ENCODE data around the gene GPC1. TPM values are rescaled to one million over a fixed set of nuclear protein-coding genes. Genes with fewer than 3 reads are reported as not detected.

Gene GPC1
- total and polyA plus RNA-seq, 2 experiments from 2014 or later, result 9.0 to 46.2 TPM

DNA sequence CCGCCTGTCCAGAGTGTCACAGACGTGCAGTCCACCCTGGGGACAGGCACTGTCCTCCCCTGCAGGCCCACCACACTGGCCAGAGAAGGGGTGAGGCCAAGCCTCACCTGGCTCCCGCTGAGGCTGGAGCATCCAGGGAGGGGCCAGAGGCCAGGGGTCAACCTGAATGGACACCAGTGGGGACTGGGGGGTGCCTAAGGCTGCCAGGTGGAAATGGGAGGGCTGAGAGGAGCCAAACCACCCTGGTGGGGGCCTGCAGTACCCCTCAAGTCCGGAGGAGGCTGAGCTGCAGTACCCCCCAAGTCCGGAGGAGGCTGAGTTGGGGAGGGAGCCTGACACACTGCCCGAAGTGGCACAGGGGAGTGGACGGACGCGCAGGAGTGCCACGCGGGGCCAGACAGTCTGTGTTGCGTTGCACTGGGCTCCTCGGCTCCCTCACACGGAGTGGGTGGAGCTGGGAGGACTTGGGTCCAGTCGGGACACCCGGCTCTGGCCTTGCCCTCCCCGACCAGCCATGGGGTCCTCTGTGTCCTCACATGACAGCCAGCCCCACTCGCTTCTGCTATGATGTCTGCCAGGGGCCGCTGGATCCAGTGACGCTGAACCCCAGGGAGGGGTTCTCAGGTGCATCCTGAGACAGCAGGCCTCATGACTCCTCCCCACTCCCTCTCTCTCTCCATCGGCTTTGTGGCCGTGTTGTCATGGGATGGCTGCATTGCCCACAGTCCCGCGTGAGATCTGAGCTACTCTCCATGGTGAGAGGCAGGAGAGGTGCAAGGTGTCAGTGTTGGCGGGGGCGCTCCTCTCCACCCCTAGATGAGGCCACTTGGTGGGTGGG lies 22.3 kb upstream of the GPC1 start:
- TF ChIP-seq POLR2AphosphoS5 (IDR thresholded peaks at IDR 0.05; ENCODE audit: low read depth) (no peak), EZH2 (IDR thresholded peaks at IDR 0.05; ENCODE audit: low read depth, unreplicated experiment) (no peak), CREB1 (CRISPR knock-in tag; IDR thresholded peaks at IDR 0.05; ENCODE audit: low read depth) (no peak), JUNB (IDR thresholded peaks at IDR 0.05; ENCODE audit: unreplicated experiment) (no peak)
- TF ChIP-seq, protein P1, sequence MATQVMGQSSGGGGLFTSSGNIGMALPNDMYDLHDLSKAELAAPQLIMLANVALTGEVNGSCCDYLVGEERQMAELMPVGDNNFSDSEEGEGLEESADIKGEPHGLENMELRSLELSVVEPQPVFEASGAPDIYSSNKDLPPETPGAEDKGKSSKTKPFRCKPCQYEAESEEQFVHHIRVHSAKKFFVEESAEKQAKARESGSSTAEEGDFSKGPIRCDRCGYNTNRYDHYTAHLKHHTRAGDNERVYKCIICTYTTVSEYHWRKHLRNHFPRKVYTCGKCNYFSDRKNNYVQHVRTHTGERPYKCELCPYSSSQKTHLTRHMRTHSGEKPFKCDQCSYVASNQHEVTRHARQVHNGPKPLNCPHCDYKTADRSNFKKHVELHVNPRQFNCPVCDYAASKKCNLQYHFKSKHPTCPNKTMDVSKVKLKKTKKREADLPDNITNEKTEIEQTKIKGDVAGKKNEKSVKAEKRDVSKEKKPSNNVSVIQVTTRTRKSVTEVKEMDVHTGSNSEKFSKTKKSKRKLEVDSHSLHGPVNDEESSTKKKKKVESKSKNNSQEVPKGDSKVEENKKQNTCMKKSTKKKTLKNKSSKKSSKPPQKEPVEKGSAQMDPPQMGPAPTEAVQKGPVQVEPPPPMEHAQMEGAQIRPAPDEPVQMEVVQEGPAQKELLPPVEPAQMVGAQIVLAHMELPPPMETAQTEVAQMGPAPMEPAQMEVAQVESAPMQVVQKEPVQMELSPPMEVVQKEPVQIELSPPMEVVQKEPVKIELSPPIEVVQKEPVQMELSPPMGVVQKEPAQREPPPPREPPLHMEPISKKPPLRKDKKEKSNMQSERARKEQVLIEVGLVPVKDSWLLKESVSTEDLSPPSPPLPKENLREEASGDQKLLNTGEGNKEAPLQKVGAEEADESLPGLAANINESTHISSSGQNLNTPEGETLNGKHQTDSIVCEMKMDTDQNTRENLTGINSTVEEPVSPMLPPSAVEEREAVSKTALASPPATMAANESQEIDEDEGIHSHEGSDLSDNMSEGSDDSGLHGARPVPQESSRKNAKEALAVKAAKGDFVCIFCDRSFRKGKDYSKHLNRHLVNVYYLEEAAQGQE (IDR thresholded peaks at IDR 0.05; ENCODE audit: unreplicated experiment), result no peak
- TF ChIP-seq, protein P2, sequence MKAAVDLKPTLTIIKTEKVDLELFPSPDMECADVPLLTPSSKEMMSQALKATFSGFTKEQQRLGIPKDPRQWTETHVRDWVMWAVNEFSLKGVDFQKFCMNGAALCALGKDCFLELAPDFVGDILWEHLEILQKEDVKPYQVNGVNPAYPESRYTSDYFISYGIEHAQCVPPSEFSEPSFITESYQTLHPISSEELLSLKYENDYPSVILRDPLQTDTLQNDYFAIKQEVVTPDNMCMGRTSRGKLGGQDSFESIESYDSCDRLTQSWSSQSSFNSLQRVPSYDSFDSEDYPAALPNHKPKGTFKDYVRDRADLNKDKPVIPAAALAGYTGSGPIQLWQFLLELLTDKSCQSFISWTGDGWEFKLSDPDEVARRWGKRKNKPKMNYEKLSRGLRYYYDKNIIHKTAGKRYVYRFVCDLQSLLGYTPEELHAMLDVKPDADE (IDR thresholded peaks at IDR 0.05), result no peak
- H3K36me3 ChIP-seq (ENCODE audit: insufficient read depth), result no peaks in the 10 kb centered on the region
- Mint-ChIP-seq H3K27ac (no peak overlapping the region), H3K4me1 (peaks cover 2% of the 10 kb centered on the region; the same call in 1 of the 3 replicates), H3K36me3 (ENCODE audit: low read depth) (no peaks in the 10 kb centered on the region; the same call in 2 of the 3 replicates), H3K9me3 (peaks cover 5% of the 10 kb centered on the region; the same call in 2 of the 3 replicates), H3K4me3 (no peak overlapping the region), H3K27me3 (ENCODE audit: insufficient read depth, low read depth, poor library complexity) (no peaks in the 10 kb centered on the region)
- no peaks in the 10 kb centered on the region for H3K27me3 ChIP-seq (ENCODE audit: insufficient read depth)
- H3F3A ChIP-seq (replicated peaks; ENCODE audit: low read depth), result no peaks in the 10 kb centered on the region
- H3K79me2 ChIP-seq (replicated peaks; ENCODE audit: insufficient read depth), result no peaks in the 10 kb centered on the region
- H3K4me2 ChIP-seq, result no peak overlapping the region
- no peak overlapping the region for H2AFZ ChIP-seq
- no peaks in the 10 kb centered on the region for H3K9me2 ChIP-seq (ENCODE audit: insufficient read depth)
- no peak overlapping the region for H3K4me3 ChIP-seq
- ATAC-seq (peak; percentile 40; the same call in 1 of the 3 replicates), DNase-seq (ENCODE audit: low spot score) (no peak)
- no peaks in the 10 kb centered on the region for H4K20me1 ChIP-seq (replicated peaks; ENCODE audit: insufficient read depth)
- no peaks in the 10 kb centered on the region for H3K4me1 ChIP-seq (ENCODE audit: insufficient read depth)
- H3K27ac ChIP-seq (ENCODE audit: low read depth), result no peak overlapping the region

DNA sequence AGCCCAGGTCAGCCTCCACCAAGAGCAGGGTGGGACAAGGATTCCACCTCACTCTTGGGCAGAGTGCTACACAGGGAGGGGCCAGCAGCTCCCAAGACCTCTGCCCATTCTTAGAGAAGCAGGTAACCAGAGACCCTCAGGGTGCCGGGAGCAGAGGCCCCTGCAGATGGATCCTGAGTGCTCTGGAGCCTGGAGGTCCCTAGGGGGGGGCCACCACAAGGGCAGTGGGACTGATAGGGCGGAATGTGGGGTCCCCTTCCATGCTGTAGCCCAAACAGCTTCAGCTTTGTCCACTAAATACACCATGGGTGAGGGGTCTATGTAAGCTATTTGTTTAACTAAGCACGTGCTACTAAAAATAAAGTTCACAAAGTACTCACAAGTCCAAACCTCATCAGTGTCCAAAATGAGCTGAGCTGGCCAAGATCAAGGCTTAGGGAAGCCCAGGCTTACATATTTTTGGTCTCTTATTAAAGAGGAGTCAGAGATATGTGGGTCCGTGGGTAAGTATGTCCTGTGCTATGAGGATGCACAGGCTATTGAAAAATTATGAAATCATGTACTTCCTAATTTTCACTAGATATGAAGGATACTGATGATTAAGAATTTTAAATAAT lies 21.5 kb upstream of the GPC1 start:
- no peak overlapping the region for H2AFZ ChIP-seq
- Mint-ChIP-seq H3K9me3 (peaks cover 12% of the 10 kb centered on the region), H3K27ac (no peak overlapping the region), H3K27me3 (ENCODE audit: insufficient read depth, low read depth, poor library complexity) (no peaks in the 10 kb centered on the region), H3K4me1 (peaks cover 2% of the 10 kb centered on the region; the same call in 1 of the 3 replicates), H3K36me3 (ENCODE audit: low read depth) (peaks cover 6% of the 10 kb centered on the region; the same call in 1 of the 3 replicates), H3K4me3 (no peak overlapping the region)
- H3K27me3 ChIP-seq (ENCODE audit: insufficient read depth), result no peaks in the 10 kb centered on the region
- H3K36me3 ChIP-seq (ENCODE audit: insufficient read depth), result no peaks in the 10 kb centered on the region
- H3K4me1 ChIP-seq (ENCODE audit: insufficient read depth), result no peaks in the 10 kb centered on the region
- no peak overlapping the region for H3K4me3 ChIP-seq
- no peak for ATAC-seq
- H3K9me2 ChIP-seq (ENCODE audit: insufficient read depth), result no peaks in the 10 kb centered on the region
- H4K20me1 ChIP-seq (replicated peaks; ENCODE audit: insufficient read depth), result no peaks in the 10 kb centered on the region
- no peak for DNase-seq (ENCODE audit: low spot score)
- H3K79me2 ChIP-seq (replicated peaks; ENCODE audit: insufficient read depth), result no peaks in the 10 kb centered on the region
- H3K27ac ChIP-seq (ENCODE audit: low read depth), result no peak overlapping the region
- H3F3A ChIP-seq (replicated peaks; ENCODE audit: low read depth), result no peaks in the 10 kb centered on the region
- H3K4me2 ChIP-seq, result no peak overlapping the region
- TF ChIP-seq EZH2phosphoT487 (IDR thresholded peaks at IDR 0.05; ENCODE audit: unreplicated experiment) (no peak), JUNB (IDR thresholded peaks at IDR 0.05; ENCODE audit: unreplicated experiment) (no peak), CREB1 (CRISPR knock-in tag; IDR thresholded peaks at IDR 0.05; ENCODE audit: low read depth) (no peak), EZH2 (IDR thresholded peaks at IDR 0.05; ENCODE audit: low read depth, unreplicated experiment) (no peak), ZNF114 (CRISPR knock-in tag; IDR thresholded peaks at IDR 0.05) (no peak), ZNF331 (CRISPR knock-in tag; IDR thresholded peaks at IDR 0.05; ENCODE audit: low read depth) (no peak), POLR2AphosphoS5 (IDR thresholded peaks at IDR 0.05; ENCODE audit: low read depth) (no peak)
- TF ChIP-seq, protein P2 (IDR thresholded peaks at IDR 0.05), result no peak
- TF ChIP-seq, protein P1 (IDR thresholded peaks at IDR 0.05; ENCODE audit: unreplicated experiment), result no peak
